Measurements from ENCODE around the gene GOPC. TPM values are rescaled to one million over a fixed set of nuclear protein-coding genes. Genes with fewer than 3 reads are reported as not detected.

Gene GOPC
- total RNA-seq, 1 donor: 81.6 TPM

DNA sequence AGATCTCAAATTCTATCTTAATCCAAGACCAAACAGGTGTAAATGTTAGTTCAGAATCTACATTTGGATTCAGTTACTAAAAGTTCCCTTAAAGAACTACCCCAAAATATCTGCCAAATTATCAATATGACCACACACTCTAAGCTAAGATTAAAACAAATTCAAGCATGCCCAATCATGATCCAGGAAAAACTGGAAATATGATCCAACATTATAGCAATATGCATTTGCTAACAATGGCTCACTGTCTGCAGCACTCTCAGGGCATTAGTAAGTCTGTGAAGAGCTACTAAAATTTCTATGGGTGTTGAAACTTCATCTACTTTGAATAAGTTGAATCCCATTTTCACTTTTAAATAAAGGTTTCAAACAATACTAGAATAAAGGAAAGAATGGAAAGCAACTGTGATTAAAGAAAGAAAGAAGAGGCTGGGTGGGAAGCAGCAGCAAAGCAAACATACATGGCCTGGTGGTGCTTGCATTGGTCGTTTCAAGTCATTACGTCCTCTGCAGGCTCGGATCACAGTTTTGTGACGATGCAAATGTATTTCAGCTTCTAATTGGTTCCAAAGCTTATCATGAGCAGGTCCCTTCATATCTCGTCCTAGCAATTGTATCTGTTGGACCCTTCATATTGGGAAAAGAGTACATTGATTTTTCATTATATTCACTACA, 29.2 kb downstream of the GOPC start:
- H3K4me3 ChIP-seq (ENCODE audit: low read depth, low read length): no peak overlapping the region
- DNase-seq (ENCODE audit: low read depth): no peak
- TF ChIP-seq, protein P1, sequence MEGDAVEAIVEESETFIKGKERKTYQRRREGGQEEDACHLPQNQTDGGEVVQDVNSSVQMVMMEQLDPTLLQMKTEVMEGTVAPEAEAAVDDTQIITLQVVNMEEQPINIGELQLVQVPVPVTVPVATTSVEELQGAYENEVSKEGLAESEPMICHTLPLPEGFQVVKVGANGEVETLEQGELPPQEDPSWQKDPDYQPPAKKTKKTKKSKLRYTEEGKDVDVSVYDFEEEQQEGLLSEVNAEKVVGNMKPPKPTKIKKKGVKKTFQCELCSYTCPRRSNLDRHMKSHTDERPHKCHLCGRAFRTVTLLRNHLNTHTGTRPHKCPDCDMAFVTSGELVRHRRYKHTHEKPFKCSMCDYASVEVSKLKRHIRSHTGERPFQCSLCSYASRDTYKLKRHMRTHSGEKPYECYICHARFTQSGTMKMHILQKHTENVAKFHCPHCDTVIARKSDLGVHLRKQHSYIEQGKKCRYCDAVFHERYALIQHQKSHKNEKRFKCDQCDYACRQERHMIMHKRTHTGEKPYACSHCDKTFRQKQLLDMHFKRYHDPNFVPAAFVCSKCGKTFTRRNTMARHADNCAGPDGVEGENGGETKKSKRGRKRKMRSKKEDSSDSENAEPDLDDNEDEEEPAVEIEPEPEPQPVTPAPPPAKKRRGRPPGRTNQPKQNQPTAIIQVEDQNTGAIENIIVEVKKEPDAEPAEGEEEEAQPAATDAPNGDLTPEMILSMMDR (IDR thresholded peaks at IDR 0.05; ENCODE audit: insufficient read depth, low read depth, low read length): no peak

DNA sequence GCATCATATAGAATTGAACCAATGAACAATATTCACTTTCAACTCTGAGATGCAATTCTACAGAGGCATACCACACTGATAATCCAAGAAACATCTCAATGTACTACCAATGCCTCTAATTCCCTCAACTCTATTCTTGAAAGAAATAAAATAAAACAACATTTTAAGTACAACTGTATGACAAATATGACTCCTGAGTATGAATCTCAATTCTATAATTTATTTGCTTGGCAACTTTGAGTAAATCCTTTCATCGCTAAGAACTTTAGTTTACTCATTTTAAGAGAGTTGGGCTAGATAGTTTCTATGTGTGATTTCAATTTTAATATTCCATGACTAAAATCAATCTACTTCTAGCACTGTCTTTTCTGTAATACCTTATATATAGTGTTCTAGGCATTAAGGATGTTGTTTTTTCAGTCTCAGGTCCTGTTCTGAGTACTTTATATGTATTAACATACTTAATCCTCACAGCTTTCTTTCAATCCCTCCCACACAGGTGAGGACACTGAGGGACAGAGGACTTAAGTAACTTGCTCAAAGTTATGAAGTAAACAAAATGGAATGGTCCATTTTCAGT, 33.4 kb downstream of the GOPC start:
- TF ChIP-seq, protein P1 (IDR thresholded peaks at IDR 0.05; ENCODE audit: insufficient read depth, low read depth, low read length): no peak
- no peak overlapping the region for H3K4me3 ChIP-seq (ENCODE audit: low read depth, low read length)
- DNase-seq (ENCODE audit: low read depth): no peak

DNA sequence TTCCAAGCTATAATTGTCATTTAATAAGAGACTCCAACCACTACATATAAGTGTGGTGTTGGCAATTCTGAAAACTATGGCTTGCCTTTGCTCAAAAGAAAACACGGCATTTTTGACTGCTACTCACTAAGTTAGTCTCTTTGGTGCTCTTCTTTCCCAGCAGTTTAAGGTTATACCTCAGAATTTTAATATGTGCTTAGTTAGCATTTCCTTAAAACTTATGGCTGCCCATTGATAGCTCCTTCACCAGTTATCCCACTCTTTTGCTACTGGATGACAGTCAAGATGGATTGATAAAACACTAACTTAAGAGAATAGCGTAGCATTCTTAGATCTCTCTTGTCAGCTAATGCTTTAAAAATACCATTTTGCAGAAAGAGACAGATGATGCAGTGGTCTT, 34.1 kb downstream of the GOPC start:
- TF ChIP-seq, protein P1 (IDR thresholded peaks at IDR 0.05; ENCODE audit: insufficient read depth, low read depth, low read length): no peak
- DNase-seq (ENCODE audit: low read depth): no peak

DNA sequence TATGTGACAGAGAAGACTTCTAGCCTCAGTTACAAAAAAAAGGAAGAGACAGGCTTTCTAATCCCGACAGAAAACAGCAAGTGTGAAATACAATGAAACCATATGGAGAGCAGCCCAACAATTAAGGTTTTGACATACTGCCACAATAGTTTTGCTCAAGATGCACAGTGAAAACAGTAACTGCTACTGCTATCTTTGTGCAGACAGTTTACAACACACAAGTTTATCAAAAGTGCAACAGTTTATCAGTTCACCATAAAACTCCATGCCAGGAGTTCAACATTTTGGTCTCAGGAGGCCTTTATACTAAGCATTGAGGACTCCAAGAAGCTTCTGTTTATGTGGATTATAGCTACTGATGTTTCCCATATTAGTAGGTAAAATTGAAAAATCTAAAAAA, 37.6 kb downstream of the GOPC start:
- no peak overlapping the region for H3K4me3 ChIP-seq (ENCODE audit: low read depth, low read length)
- DNase-seq (ENCODE audit: low read depth): no peak
- TF ChIP-seq, protein P1 (IDR thresholded peaks at IDR 0.05; ENCODE audit: insufficient read depth, low read depth, low read length): no peak

More for the DNA sequence above, 34.1 kb downstream of the GOPC start:
- H3K4me3 ChIP-seq (ENCODE audit: low read depth, low read length): no peak overlapping the region

DNA sequence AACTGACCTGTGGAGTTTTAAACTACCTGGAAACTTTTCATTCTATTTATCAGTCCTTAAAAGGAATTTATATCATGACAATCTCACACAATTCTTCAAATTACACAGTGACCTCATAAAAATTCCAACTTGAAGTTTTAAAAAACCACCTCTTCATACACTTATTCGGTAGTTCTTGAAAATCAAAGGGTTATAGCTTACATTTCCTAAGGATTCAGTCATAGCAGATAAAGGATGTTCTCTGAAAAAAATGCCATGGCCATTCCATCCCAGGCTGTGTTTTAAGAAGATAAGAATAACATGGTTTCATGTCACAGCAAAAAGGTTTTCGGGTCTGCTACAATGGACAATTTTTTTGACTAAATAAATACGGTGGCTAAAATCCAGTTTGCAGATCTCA, 41.2 kb downstream of the GOPC start:
- TF ChIP-seq, protein P1 (IDR thresholded peaks at IDR 0.05; ENCODE audit: insufficient read depth, low read depth, low read length): no peak
- peak; percentile 34 for DNase-seq (ENCODE audit: low read depth)
- no peak overlapping the region for H3K4me3 ChIP-seq (ENCODE audit: low read depth, low read length)

DNA sequence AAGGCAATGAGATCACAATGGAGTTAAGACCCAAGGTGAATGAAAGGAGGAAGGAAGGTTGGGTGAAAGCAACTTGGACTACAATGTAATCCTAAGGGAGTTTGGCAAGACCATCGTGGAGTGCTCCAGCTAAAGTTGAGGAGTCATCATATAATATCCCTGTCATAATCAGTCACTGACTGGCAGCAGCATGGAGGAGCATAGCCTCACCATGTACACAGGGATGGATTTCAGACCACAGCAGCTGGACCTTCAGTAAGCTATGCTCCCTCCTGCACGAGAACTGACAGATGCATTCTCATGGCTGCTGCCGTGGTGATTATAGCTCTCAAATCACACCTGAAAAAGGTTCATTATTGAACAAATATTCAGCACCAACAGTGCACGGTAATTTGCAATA, 43.0 kb downstream of the GOPC start:
- no peak for DNase-seq (ENCODE audit: low read depth)
- H3K4me3 ChIP-seq (ENCODE audit: low read depth, low read length): no peak overlapping the region
- TF ChIP-seq, protein P1 (IDR thresholded peaks at IDR 0.05; ENCODE audit: insufficient read depth, low read depth, low read length): no peak
